NB4 (cell line): Measurements from ENCODE around the gene NTN1.
A peak's percentile ranks its signal among the peaks of the same experiment; 100 is the strongest.

Experiments
- DNase-seq: peaks from one replicate; pipeline ENCODE4 v3.0.0; 2010; ENCODE audit warnings: low read depth
- H3K4me3 ChIP-seq: one replicate; pipeline ENCODE4 v1.5.1; 2011; ENCODE audit warnings: mild to moderate bottlenecking, low read depth, low read length, moderate library complexity
- CTCF ChIP-seq: IDR thresholded peaks from one replicate; pipeline ENCODE4 v1.5.1; 2012; ENCODE audit warnings: low read depth, low read length
- MAX ChIP-seq: IDR thresholded peaks from 2 replicates; pipeline ENCODE4 v1.6.1; 2011; ENCODE audit warnings: low read depth, low read length
- MYC ChIP-seq: IDR thresholded peaks from 2 replicates; pipeline ENCODE4 v1.6.1; 2011; ENCODE audit warnings: low read depth, low read length
- POLR2A ChIP-seq: IDR thresholded peaks from 2 replicates; pipeline ENCODE4 v1.6.1; 2011; ENCODE audit warnings: mild to moderate bottlenecking; ENCODE audit not compliant: insufficient read length; ENCODE audit errors: extremely low read depth

The NTN1 gene

GRCh38 chr17:9232155-9232475 is 210.8 kb downstream of the NTN1 start:
- TF ChIP-seq CTCF (no peak), MYC (no peak), MAX (no peak), POLR2A (no peak)

GRCh38 chr17:9232591-9233270 is 211.4 kb downstream of the NTN1 start:
- peak; percentile 90 for TF ChIP-seq MAX
- no peak for TF ChIP-seq POLR2A
- peak; percentile 63; the same call in 1 of the 2 replicates for TF ChIP-seq MYC
- TF ChIP-seq CTCF = no peak
- DNase-seq = peak; percentile 76
- no peak overlapping the region for H3K4me3 ChIP-seq

More at GRCh38 chr17:9232155-9232475, 210.8 kb downstream of the NTN1 start:
- DNase-seq = no peak
- no peak overlapping the region for H3K4me3 ChIP-seq

GRCh38 chr17:9233271-9233599 is 211.9 kb downstream of the NTN1 start:
- no peak for DNase-seq
- TF ChIP-seq MAX = no peak
- TF ChIP-seq CTCF = no peak
- TF ChIP-seq MYC = no peak
- no peak for TF ChIP-seq POLR2A

GRCh38 chr17:9233761-9234160 is 212.5 kb downstream of the NTN1 start:
- TF ChIP-seq POLR2A = no peak
- DNase-seq = no peak
- H3K4me3 ChIP-seq = no peak overlapping the region

More at GRCh38 chr17:9233271-9233599, 211.9 kb downstream of the NTN1 start:
- H3K4me3 ChIP-seq = no peak overlapping the region

- no peak overlapping the region for H3K4me3 ChIP-seq
- no peak for DNase-seq
- TF ChIP-seq MAX (no peak), POLR2A (no peak), CTCF (no peak), MYC (no peak)
Measured at GRCh38 chr17:9234389-9234945, 213.2 kb downstream of the NTN1 start.

GRCh38 chr17:9235346-9235745 is 214.0 kb downstream of the NTN1 start:
- DNase-seq = no peak
- H3K4me3 ChIP-seq = no peak overlapping the region
- TF ChIP-seq POLR2A = no peak
- no peak for TF ChIP-seq MYC
- TF ChIP-seq CTCF = no peak
- no peak for TF ChIP-seq MAX
